HFF-Myc (cell line): Measurements from ENCODE around the gene GPR108.

Source experiments
- DNase-seq: peaks from one replicate; pipeline ENCODE4 v3.0.0-alpha.2; 2011; ENCODE audit warnings: low read depth; ENCODE audit errors: extremely low read depth
- H3K4me3 ChIP-seq: replicated peaks from 2 replicates; pipeline ENCODE4 v1.5.1; 2011; ENCODE audit warnings: low read depth, mild to moderate bottlenecking, control low read depth, low read length
- TF ChIP-seq, protein P1 (sequence below): IDR thresholded peaks from 2 replicates; pipeline ENCODE4 v1.5.1; 2012; ENCODE audit warnings: mild to moderate bottlenecking, low read depth, low read length, control low read depth; ENCODE audit errors: missing control alignments

GPR108 gene

GRCh38 chr19:6735181-6735911 is 2.0 kb downstream of the GPR108 start:
- DNase-seq = no peak
- peak overlapping the region; percentile 77 for H3K4me3 ChIP-seq
- TF ChIP-seq, protein P1, sequence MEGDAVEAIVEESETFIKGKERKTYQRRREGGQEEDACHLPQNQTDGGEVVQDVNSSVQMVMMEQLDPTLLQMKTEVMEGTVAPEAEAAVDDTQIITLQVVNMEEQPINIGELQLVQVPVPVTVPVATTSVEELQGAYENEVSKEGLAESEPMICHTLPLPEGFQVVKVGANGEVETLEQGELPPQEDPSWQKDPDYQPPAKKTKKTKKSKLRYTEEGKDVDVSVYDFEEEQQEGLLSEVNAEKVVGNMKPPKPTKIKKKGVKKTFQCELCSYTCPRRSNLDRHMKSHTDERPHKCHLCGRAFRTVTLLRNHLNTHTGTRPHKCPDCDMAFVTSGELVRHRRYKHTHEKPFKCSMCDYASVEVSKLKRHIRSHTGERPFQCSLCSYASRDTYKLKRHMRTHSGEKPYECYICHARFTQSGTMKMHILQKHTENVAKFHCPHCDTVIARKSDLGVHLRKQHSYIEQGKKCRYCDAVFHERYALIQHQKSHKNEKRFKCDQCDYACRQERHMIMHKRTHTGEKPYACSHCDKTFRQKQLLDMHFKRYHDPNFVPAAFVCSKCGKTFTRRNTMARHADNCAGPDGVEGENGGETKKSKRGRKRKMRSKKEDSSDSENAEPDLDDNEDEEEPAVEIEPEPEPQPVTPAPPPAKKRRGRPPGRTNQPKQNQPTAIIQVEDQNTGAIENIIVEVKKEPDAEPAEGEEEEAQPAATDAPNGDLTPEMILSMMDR = no peak

- H3K4me3 ChIP-seq = no peak overlapping the region
- DNase-seq = no peak
- TF ChIP-seq, protein P1 = no peak
Measured at GRCh38 chr19:6734096-6734696, 3.2 kb downstream of the GPR108 start.

GRCh38 chr19:6733338-6734095 is 3.9 kb downstream of the GPR108 start:
- no peak for DNase-seq
- TF ChIP-seq, protein P1 = peak; percentile 7
- H3K4me3 ChIP-seq = no peak overlapping the region

DNA sequence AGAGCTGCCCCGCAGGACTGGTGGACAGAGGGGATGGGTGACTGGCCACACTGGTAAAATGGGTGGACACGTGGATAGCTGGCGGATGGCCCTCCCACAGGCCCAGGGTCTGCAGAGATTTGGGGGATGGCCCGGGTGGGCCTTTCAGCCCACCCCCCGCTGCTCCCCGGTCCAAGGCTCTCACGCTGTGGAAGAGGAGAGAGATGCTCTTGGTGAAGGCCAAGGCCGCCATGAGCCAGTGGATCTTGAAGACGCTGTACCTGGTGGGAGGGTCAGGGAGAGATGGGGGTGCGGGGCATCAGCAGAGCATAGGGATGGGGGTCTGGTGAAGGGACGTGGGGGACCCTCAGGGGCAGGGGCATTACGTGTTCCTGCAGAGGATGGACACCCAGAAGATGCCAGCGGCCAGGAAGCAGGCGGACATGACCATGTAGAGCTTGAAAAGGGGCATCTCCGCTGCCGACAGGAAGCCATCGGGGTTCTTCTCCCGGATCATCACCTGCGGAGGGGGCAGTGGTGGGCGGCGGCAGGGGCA is 4.5 kb downstream of the GPR108 start:
- TF ChIP-seq, protein P1 = no peak
- DNase-seq = no peak
- H3K4me3 ChIP-seq = no peak overlapping the region

DNA sequence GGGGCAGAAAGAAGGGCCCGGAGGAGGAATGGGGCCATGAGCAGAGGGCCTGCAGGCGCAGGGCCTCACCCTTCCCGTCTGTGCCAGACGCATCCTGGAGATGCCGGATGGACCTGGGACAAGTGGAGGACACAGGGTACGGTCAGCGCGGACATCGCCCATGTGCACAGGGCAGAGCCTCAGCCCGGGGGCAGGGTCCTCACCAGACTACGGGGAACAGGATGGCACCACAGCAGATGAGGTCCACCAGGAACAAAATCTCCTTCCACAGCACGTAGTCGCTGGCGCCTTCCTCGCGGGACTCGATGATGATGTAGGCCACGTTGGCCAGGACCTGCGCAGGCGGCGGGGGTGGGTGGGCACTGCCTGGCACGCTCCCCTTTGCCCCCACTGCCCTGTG is 5.6 kb downstream of the GPR108 start:
- TF ChIP-seq, protein P1 = no peak
- no peak overlapping the region for H3K4me3 ChIP-seq
- DNase-seq = no peak

DNA sequence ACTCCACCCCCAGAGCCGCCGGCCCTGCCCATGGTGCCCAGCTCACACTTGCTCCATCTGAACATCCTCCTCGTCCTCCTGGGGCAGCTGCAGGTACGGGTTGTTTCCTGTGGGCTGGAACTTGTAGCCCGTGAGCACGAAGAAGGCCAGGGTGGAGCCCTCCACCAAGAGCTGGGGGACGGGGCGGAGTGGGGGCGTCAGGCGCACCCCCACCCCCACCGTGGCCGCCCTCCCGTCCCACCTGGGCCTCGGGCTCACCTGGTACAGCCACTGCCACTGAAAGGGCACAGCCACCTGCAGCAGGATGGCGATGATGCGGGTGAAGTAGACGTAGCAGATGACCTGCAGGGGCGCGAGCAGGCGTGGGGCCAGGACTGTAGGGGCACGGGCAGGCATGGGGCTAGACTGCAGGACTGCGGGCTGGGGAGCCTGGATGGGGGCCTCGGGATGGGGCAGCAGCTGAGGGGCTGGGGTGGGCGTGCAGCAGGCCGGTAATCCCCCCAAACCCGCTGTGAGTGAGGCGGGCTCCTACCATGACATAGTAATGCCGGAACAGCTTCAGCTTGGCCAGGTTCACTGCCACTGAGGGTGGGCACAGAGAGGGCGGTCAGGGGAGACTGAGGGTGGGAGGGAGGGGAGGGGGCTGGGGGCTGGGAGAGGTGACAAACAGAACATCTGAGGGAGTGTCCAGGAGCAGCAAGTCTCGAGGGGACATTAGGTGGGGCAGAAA is 6.3 kb downstream of the GPR108 start:
- H3K4me3 ChIP-seq = no peak overlapping the region
- no peak for DNase-seq
- TF ChIP-seq, protein P1 = no peak
